Activated naive CD4-positive, alpha-beta T cell treated with anti-CD3 and anti-CD28 coated beads, Interleukin-2, amount 50 U/mL, for 72 hours (primary cell): Measurements from ENCODE around the gene REPS1. TPM values are rescaled to one million over a fixed set of nuclear protein-coding genes. Genes with fewer than 3 reads are reported as not detected.
"Not testable (repeated sequence)": the region's sequence is repeated elsewhere in the genome, so short reads cannot be mapped to it uniquely, and the experiment has no call there.

Experiments
- ATAC-seq, 2 donors: fragments of 150-1000 bp; cut with Tn5 transposase; 2 replicates each; pipeline ENCODE4 v1.10.0; 2021; ENCODE audit warnings: mild to moderate bottlenecking in 2 of 2, moderate library complexity in 2 of 2
- DNase-seq, 2 donors: peaks; one replicate each; pipeline ENCODE4 v3.0.0; 2021 to 2022; ENCODE audit warnings: low spot score in 2 of 2
- H3K27ac Mint-ChIP-seq, 2 donors: one replicate each; pipeline ENCODE4 v1.8.0; 2022; ENCODE audit warnings: mild to moderate bottlenecking in 2 of 2, mixed read lengths in 2 of 2
- H3K36me3 Mint-ChIP-seq, 2 donors: one replicate each; pipeline ENCODE4 v1.8.0; 2022; ENCODE audit warnings: mixed read lengths in 2 of 2
- H3K9me3 Mint-ChIP-seq, 2 donors: one replicate each; pipeline ENCODE4 v1.8.0; 2022; ENCODE audit warnings: mixed read lengths in 2 of 2
- total RNA-seq, 2 donors: library from RNA; stranded (reverse); gene quantifications; one replicate each; pipeline ENCODE4 v1.2.3, GENCODE V29; 2022

Gene REPS1
- total RNA-seq, 2 donors from 2014 or later: 40.5 to 59.6 TPM

DNA sequence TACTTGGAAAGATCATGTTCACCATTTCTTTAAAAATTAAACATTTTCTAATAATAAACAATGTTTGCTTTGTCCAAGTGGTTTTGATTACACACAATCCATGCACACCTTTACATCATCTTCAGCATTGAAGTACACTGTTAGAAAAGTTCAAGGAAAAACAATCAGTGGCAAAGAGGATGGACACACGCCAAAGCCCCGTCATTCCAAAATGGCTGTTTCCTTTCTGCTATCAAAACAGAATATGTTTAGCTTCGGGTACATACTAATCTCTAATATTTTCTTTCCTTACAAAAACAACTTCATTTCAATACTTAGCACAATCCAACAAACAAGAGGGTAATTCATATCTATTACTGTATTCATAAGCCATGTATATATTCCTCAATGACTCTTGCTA, 24.5 kb downstream of the REPS1 start:
- Mint-ChIP-seq H3K36me3 (no peaks in the 10 kb centered on the region), H3K9me3 (no peaks in the 10 kb centered on the region), H3K27ac (no peak overlapping the region)
- no peak for DNase-seq
- no peak for ATAC-seq

DNA sequence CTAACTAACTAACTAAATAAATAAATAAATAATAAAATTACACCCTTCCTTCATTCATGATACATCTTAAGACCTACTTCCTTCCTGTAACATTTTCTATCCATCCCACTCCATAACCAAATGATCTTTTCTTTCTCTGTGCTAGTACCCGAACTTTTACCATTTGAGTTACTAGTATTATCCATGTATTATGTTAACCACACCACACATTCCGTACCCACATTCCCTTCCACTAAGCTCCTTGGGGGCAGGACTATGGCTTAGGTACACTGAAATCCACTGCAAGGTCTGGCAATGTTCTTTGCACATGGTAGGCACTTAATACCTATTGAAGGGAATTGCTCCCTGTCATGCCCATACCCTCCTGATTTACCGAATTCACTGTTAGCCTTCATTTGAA, 24.9 kb downstream of the REPS1 start:
- no peak for ATAC-seq
- Mint-ChIP-seq H3K9me3 (no peaks in the 10 kb centered on the region), H3K36me3 (no peaks in the 10 kb centered on the region), H3K27ac (no peak overlapping the region)
- no peak for DNase-seq

DNA sequence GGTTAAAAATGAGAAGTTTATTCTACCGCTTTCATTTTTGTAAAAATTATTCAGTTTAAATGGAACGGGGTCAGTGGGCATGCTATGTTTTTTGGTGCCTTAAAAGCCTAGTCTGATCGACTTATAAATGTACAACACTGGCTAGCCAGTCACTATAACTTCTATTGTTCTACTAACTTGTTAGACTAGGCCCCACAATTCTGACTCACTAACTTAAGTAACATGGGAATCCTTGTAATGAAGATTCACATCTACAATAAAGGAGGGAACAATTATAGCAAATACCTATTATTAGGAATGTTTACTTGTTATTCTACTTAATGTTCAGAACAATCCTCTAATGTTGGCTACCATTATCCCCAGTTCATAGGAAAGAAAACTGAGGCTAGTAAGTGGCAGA, 28.5 kb downstream of the REPS1 start:
- ATAC-seq (no peak), DNase-seq (no peak)
- Mint-ChIP-seq H3K27ac (no peak overlapping the region), H3K36me3 (peaks cover 0 to 6% of the 10 kb centered on the region in 2 donors), H3K9me3 (no peaks in the 10 kb centered on the region)

DNA sequence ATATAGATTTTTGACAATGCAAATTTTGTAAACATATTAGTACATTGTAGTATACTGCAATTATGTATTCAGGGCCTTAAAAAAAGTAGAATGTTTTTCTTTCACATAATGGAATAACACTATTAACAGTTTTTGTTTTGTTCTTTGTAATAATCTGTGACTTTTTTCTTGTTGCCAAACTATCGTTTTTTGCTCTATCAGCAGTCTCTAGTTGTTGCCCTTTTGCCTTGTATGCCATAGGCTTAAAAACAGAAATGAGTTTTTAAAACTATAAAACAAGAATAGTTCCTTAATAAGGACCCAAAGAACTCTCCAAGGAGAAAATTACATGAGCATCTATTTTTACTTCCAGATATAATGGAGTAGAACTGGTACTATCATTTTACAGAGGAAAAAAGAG, 29.5 kb downstream of the REPS1 start:
- ATAC-seq (no peak), DNase-seq (no peak)
- Mint-ChIP-seq H3K27ac (peak overlapping the region in 1 of 2 donors; percentile 17), H3K36me3 (peaks cover 0 to 14% of the 10 kb centered on the region in 2 donors), H3K9me3 (no peaks in the 10 kb centered on the region)

DNA sequence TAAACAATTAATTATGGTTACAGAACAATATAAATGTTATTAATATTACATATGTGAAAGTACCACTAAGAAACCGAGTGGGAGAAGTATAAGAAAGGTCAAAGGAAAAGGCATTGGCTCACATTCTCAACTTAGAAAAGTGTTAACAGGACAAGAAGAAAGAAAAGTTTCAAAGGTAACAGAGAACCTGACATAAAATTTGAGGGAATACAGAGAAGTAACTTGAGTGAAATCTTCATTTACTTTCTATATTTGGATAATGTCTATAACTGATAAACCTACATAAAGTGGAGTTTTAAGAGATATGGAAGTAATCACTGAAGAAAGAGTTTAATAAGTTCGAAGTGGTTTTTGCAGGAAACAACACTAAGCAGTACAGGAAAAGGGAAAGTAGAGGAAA, 30.1 kb downstream of the REPS1 start:
- H3K9me3 Mint-ChIP-seq: no peaks in the 10 kb centered on the region
- peaks cover 0 to 14% of the 10 kb centered on the region in 2 donors for H3K36me3 Mint-ChIP-seq
- no peak for DNase-seq
- H3K27ac Mint-ChIP-seq: peak overlapping the region in 1 of 2 donors; percentile 17
- ATAC-seq: no peak

GRCh38 chr6:138957484-138957883, 30.6 kb downstream of the REPS1 start:
- ATAC-seq: no peak
- H3K27ac Mint-ChIP-seq: no peak overlapping the region
- H3K9me3 Mint-ChIP-seq: no peaks in the 10 kb centered on the region
- no peak for DNase-seq
- H3K36me3 Mint-ChIP-seq: peaks cover 0 to 14% of the 10 kb centered on the region in 2 donors

DNA sequence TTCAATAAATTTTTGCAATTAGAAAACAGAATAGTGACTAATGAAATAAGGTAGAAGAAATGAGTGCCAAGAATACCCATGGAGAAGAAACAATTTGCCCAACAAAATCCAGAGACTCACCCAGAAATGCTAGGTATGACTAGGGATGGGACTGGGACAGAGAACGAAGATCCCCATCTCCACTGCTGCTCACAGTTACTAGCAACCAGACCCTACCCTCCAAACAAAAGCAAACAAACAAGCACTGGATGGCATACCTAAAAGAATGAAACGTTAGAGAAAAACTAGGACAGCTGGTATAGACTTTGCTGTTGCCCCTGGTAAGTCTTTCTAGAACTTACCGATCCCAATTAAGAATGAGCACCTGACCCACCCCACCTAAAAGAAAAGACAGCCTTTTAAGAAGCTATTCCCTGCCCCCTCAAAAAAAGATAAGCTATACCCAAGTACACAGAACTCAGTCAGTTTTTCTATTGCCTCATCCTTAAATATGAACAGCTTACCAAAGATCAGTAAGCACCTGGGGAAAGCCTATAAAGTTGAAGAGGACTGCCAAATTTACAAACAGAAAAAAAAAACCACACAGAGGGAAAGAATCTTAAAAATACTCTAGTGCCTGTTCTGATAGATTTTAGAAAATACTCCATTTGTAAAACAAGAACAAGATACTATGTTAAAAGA, 31.7 kb downstream of the REPS1 start:
- ATAC-seq (no peak), DNase-seq (no peak)
- H3K27ac Mint-ChIP-seq: no peak overlapping the region
- peaks cover 0 to 14% of the 10 kb centered on the region in 2 donors for H3K36me3 Mint-ChIP-seq
- no peaks in the 10 kb centered on the region for H3K9me3 Mint-ChIP-seq

GRCh38 chr6:138955262-138955661, 32.8 kb downstream of the REPS1 start:
- ATAC-seq (no peak), DNase-seq (no peak)
- H3K27ac Mint-ChIP-seq: no peak overlapping the region
- H3K9me3 Mint-ChIP-seq: no peaks in the 10 kb centered on the region
- peaks cover 0 to 14% of the 10 kb centered on the region in 2 donors for H3K36me3 Mint-ChIP-seq

GRCh38 chr6:138953451-138953850, 34.6 kb downstream of the REPS1 start:
- H3K36me3 Mint-ChIP-seq: peaks cover 0 to 14% of the 10 kb centered on the region in 2 donors
- peak in 1 of 2 donors; percentile 46 for ATAC-seq
- no peak for DNase-seq
- no peak overlapping the region for H3K27ac Mint-ChIP-seq
- H3K9me3 Mint-ChIP-seq: no peaks in the 10 kb centered on the region

DNA sequence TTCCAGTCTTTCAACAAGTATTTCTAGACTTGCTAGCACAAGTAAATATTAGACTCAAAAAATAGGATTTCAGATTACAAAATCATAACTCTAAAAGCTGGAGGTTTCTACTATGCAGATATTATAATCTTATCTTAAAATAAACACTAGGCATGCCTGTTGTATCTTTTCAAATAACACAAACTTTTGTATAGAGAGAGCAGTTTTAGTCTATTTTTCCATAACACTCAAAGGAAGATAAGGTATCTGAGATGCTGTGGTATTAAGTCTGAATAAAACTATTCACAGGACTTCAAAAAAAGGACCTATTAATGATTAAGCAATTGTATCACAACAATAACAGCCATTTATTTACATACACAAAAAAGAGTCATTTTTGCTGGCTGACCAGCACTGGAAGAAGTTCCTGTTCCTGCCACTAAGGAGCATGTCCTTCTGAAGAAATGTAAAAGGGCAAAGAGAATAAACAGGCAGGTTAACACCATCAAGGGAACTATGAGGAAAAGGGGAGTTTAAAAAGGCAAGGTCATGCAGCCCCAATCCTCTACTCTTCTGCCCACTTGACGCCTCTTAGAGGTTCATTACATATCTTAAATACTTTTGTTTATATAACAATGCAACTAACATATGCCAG, 39.4 kb downstream of the REPS1 start:
- peaks cover 7 to 15% of the 10 kb centered on the region in 2 donors for H3K36me3 Mint-ChIP-seq
- no peak for DNase-seq
- H3K9me3 Mint-ChIP-seq: no peaks in the 10 kb centered on the region
- no peak for ATAC-seq
- H3K27ac Mint-ChIP-seq: no peak overlapping the region

GRCh38 chr6:138948004-138948403, 40.0 kb downstream of the REPS1 start:
- DNase-seq (no peak), ATAC-seq (peak in 1 of 2 donors; percentile 28)
- H3K27ac Mint-ChIP-seq: peak overlapping the region in 1 of 2 donors; percentile 46
- peaks cover 7 to 19% of the 10 kb centered on the region in 2 donors for H3K36me3 Mint-ChIP-seq
- no peaks in the 10 kb centered on the region for H3K9me3 Mint-ChIP-seq

GRCh38 chr6:138945354-138945753, 42.7 kb downstream of the REPS1 start:
- ATAC-seq: no peak
- Mint-ChIP-seq H3K9me3 (no peaks in the 10 kb centered on the region), H3K36me3 (peaks cover 7 to 20% of the 10 kb centered on the region in 2 donors), H3K27ac (no peak overlapping the region)
- DNase-seq: peak in 1 of 2 donors; percentile 6

DNA sequence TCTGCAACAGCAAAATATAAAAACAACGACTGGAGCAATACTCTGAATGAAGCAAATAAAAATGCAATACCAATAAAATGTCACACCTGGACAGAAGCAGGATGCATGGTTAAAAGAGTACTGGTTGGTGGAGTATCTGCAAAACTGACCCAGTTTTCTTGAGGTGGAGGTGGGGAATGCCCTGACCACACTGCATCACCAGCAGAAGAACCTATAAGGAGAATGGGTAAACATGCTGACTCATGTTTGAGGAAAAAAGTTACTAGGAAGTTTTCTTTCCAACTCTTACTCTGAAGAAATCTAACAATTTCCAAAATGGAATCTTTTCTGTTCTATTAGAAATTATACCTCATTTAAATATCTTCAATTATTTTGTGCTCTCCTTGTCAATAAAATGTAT, 43.6 kb downstream of the REPS1 start:
- H3K27ac Mint-ChIP-seq: no peak overlapping the region
- H3K9me3 Mint-ChIP-seq: no peaks in the 10 kb centered on the region
- peaks cover 7 to 20% of the 10 kb centered on the region in 2 donors for H3K36me3 Mint-ChIP-seq
- DNase-seq (no peak), ATAC-seq (peak in 1 of 2 donors; percentile 65)

GRCh38 chr6:138943089-138943625, 44.9 kb downstream of the REPS1 start:
- H3K9me3 Mint-ChIP-seq: no peaks in the 10 kb centered on the region
- peaks cover 7 to 30% of the 10 kb centered on the region in 2 donors for H3K36me3 Mint-ChIP-seq
- H3K27ac Mint-ChIP-seq: peak overlapping the region in 1 of 2 donors; percentile 36
- no peak for DNase-seq
- ATAC-seq: no peak

GRCh38 chr6:138936873-138937272, 51.2 kb downstream of the REPS1 start:
- not testable (repeated sequence) for H3K27ac Mint-ChIP-seq, H3K9me3 Mint-ChIP-seq, DNase-seq, ATAC-seq
- peaks cover 5 to 39% of the 10 kb centered on the region in 2 donors for H3K36me3 Mint-ChIP-seq

- Mint-ChIP-seq H3K27ac (no peak overlapping the region), H3K36me3 (peaks cover 0 to 14% of the 10 kb centered on the region in 2 donors), H3K9me3 (peaks cover 0 to under 1% of the 10 kb centered on the region in 2 donors)
- ATAC-seq (no peak), DNase-seq (no peak)
These were observed 56.4 kb downstream of the REPS1 start for GRCh38 chr6:138931660-138932059.

GRCh38 chr6:138926579-138926978, 61.5 kb downstream of the REPS1 start:
- H3K9me3 Mint-ChIP-seq: no peaks in the 10 kb centered on the region
- DNase-seq: no peak
- H3K27ac Mint-ChIP-seq: no peak overlapping the region
- H3K36me3 Mint-ChIP-seq: peaks cover 0 to 5% of the 10 kb centered on the region in 2 donors
- no peak for ATAC-seq
